KMS-11 (cell line): ENCODE data around the gene SLX4.
A peak's percentile ranks its signal among the peaks of the same experiment; 100 is the strongest.

Experiments used
- H2AFZ ChIP-seq: fragments of 200-600 bp; sonication (generic); 2 replicates; pipeline ENCODE4 v1.6.1; 2016; ENCODE audit warnings: antibody characterized with exemption, mixed run types, low read depth
- H3K27ac ChIP-seq: fragments of 200-600 bp; sonication (generic); 2 replicates; pipeline ENCODE4 v1.6.1; 2016; ENCODE audit warnings: mild to moderate bottlenecking, mixed run types
- H3K27me3 ChIP-seq: fragments of 200-600 bp; sonication (generic); 2 replicates; pipeline ENCODE4 v1.6.1; 2017; ENCODE audit warnings: mild to moderate bottlenecking, low read depth, mixed run types, moderate library complexity; ENCODE audit not compliant: insufficient read depth
- H3K36me3 ChIP-seq: fragments of 200-600 bp; sonication (generic); 2 replicates; pipeline ENCODE4 v1.6.1; 2017; ENCODE audit warnings: mild to moderate bottlenecking, mixed run types; ENCODE audit not compliant: insufficient read depth
- H3K4me1 ChIP-seq: fragments of 200-600 bp; sonication (generic); 2 replicates; pipeline ENCODE4 v1.6.1; 2016; ENCODE audit warnings: mild to moderate bottlenecking, low read depth, mixed run types; ENCODE audit not compliant: poor library complexity, severe bottlenecking
- H3K4me2 ChIP-seq: fragments of 200-600 bp; sonication (generic); 2 replicates; pipeline ENCODE4 v1.7.0; 2016; ENCODE audit warnings: mild to moderate bottlenecking, mixed run types
- H3K4me3 ChIP-seq: fragments of 200-600 bp; sonication (generic); IDR thresholded peaks from 2 replicates; pipeline ENCODE4 v1.6.1; 2017; ENCODE audit warnings: low read depth, low read length, mixed read lengths; ENCODE audit not compliant: insufficient read depth
- H3K79me2 ChIP-seq: fragments of 200-600 bp; sonication (generic); 2 replicates; pipeline ENCODE4 v1.6.1; 2016; ENCODE audit warnings: low read depth, mixed run types; ENCODE audit not compliant: insufficient read depth
- H3K9ac ChIP-seq: fragments of 200-600 bp; sonication (generic); 2 replicates; pipeline ENCODE4 v1.6.1; 2016; ENCODE audit warnings: mild to moderate bottlenecking, mixed run types
- H4K20me1 ChIP-seq: fragments of 200-600 bp; sonication (generic); 2 replicates; pipeline ENCODE4 v1.6.1; 2016; ENCODE audit warnings: mild to moderate bottlenecking, mixed run types; ENCODE audit not compliant: insufficient read depth
- CTCF ChIP-seq: fragments of 200-600 bp; sonication (generic); conservative IDR thresholded peaks from 2 replicates; pipeline ENCODE4 v1.6.1; 2017; ENCODE audit warnings: low read depth, mild to moderate bottlenecking, antibody characterized with exemption, low read length, moderate library complexity, mixed read lengths

Gene SLX4

GRCh38 chr16:3580251-3580651 lies 31.2 kb downstream of the SLX4 start:
- Histone ChIP-seq H3K27ac (peak overlapping the region; percentile 87), H3K36me3 (0 out of 2 replicates have a peak, but pooled peaks cover 4% of the 10 kb centered on the region), H4K20me1 (no peaks in the 10 kb centered on the region), H3K4me1 (peaks cover 46% of the 10 kb centered on the region), H3K27me3 (no peaks in the 10 kb centered on the region), H3K79me2 (no peaks in the 10 kb centered on the region), H3K9ac (peak overlapping the region; percentile 56; the same call in 1 of the 2 replicates), H2AFZ (peak overlapping the region; percentile 43; the same call in 1 of the 2 replicates), H3K4me2 (peak overlapping the region; percentile 95), H3K4me3 (no peak overlapping the region)
- no peak for TF ChIP-seq CTCF

- Histone ChIP-seq H3K4me3 (no peak overlapping the region), H3K9ac (peak overlapping the region; percentile 56; the same call in 1 of the 2 replicates), H3K79me2 (no peaks in the 10 kb centered on the region), H4K20me1 (no peaks in the 10 kb centered on the region), H3K4me1 (peaks cover 46% of the 10 kb centered on the region), H3K27ac (peak overlapping the region; percentile 87), H3K27me3 (no peaks in the 10 kb centered on the region), H3K36me3 (0 out of 2 replicates have a peak, but pooled peaks cover 4% of the 10 kb centered on the region), H2AFZ (peak overlapping the region; percentile 43; the same call in 1 of the 2 replicates), H3K4me2 (peak overlapping the region; percentile 95)
- TF ChIP-seq CTCF, result no peak
Measured at GRCh38 chr16:3579776-3580175, 31.6 kb downstream of the SLX4 start.

- H3K27me3 ChIP-seq, result no peaks in the 10 kb centered on the region
- H3K4me1 ChIP-seq, result peaks cover 46% of the 10 kb centered on the region
- H3K4me3 ChIP-seq, result no peak overlapping the region
- no peaks in the 10 kb centered on the region for H4K20me1 ChIP-seq
- H3K36me3 ChIP-seq, result no peaks in the 10 kb centered on the region
- H3K4me2 ChIP-seq, result peak overlapping the region; percentile 95
- TF ChIP-seq CTCF, result no peak
- H3K27ac ChIP-seq, result peak overlapping the region; percentile 87
- peak overlapping the region; percentile 56 for H3K9ac ChIP-seq
- H2AFZ ChIP-seq, result peak overlapping the region; percentile 75
- H3K79me2 ChIP-seq, result no peaks in the 10 kb centered on the region
Measured at GRCh38 chr16:3578610-3579551, 32.5 kb downstream of the SLX4 start.

DNA sequence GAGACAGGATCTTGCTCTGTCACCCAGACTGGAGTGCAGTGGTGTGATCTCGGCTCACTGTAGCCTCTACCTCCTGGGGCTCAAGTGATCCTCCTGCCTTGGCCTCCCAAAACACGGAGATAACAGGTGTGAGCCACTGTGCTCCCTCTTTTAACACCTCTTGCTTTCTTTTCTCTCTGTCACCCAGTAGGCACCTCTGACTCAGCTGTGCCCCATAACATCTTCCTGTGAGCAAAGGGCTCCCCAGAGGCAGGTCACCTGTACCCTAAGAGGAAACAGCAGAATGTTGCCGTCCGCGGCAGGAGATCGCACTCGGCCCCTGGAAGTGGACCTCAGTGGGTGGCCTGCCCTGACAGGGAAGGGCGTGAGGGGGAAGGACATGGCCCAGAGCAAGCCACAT lies 33.3 kb downstream of the SLX4 start:
- no peak for TF ChIP-seq CTCF
- no peaks in the 10 kb centered on the region for H4K20me1 ChIP-seq
- peak overlapping the region; percentile 72 for H3K4me2 ChIP-seq
- H3K9ac ChIP-seq, result peak overlapping the region; percentile 17; the same call in 1 of the 2 replicates
- H3K4me3 ChIP-seq, result no peak overlapping the region
- no peak overlapping the region; the same call in 1 of the 2 replicates for H2AFZ ChIP-seq
- H3K36me3 ChIP-seq, result no peaks in the 10 kb centered on the region
- H3K4me1 ChIP-seq, result peaks cover 46% of the 10 kb centered on the region
- H3K79me2 ChIP-seq, result no peaks in the 10 kb centered on the region
- peak overlapping the region; percentile 87 for H3K27ac ChIP-seq
- H3K27me3 ChIP-seq, result no peaks in the 10 kb centered on the region
